Stimulated activated CD4-positive, alpha-beta T cell treated with anti-CD3 and anti-CD28 coated beads, Interleukin-4, amount 100 ng/mL, for 24 hours (primary cell): ENCODE measurements around the gene SNTB2.
A peak's percentile ranks its signal among the peaks of the same experiment; 100 is the strongest.
"Not testable (repeated sequence)": the region's sequence is repeated elsewhere in the genome, so short reads cannot be mapped to it uniquely, and the experiment has no call there.

ENCODE experiments used
- DNase-seq: peaks from one replicate; pipeline ENCODE4 v3.0.0-alpha.2; 2020

The SNTB2 gene

DNA sequence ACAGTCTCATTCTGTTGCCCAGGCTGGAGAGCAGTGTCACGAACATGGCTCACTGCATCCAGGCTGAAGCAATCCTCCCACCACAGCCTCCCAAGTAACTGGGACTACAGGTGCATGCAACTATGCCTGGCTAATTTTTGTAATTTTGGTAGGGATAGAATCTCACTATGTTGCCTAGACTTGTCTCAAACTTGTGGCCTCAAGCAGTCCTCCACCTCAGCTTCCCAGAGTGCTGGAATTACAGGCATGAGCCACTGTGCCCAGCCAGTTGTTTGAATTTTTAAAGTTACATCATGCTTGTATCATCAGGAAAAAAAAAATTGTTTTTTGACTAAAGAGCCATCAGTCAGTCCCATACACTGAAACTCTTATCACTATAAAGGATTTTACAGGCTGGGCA lies 107.1 kb downstream of the SNTB2 start:
- DNase-seq, result no peak

DNA sequence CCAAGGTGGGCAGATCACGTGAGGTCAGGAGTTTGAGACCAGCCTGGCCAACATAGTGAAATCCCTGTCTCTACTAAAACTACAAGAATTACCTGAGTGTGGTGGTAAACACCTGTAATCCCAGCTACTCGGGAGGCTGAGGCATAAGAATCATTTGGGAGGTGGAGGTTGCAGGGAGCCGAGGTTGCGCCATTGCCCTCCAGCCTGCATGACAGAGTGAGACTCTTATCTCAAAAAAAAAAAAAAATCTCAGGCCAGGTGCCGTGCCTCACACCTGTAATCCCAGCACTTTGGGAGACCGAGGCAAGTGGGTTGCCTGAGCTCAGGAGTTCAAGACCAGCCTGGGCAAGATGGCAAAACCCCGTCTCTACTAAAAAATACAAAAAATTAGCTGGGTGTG lies 109.8 kb downstream of the SNTB2 start:
- DNase-seq, result not testable (repeated sequence)

GRCh38 chr16:69298261-69298660 lies 111.3 kb downstream of the SNTB2 start:
- DNase-seq, result no peak

- DNase-seq, result no peak
These were observed 114.2 kb downstream of the SNTB2 start for GRCh38 chr16:69301187-69301586.

GRCh38 chr16:69301861-69302260 lies 114.9 kb downstream of the SNTB2 start:
- DNase-seq, result no peak

DNA sequence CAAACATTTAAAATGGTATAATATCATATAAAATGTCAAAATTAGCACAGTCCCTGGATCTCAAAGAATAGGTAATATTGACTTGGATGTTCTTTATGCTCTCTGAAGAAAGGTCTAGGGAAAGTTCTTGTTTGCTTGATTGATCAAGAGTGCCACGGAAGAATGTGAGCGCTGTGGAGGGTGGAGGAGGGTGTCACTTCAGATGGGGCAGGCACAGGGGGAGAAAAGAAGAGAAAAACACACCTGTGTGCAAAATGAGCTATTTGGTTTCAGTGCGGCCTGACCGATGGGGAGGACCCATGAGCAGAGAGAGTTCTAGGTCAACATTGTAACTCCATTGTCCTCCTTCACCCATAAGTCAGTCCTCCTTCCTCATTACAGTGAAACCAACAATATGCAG lies 115.3 kb downstream of the SNTB2 start:
- no peak for DNase-seq

DNA sequence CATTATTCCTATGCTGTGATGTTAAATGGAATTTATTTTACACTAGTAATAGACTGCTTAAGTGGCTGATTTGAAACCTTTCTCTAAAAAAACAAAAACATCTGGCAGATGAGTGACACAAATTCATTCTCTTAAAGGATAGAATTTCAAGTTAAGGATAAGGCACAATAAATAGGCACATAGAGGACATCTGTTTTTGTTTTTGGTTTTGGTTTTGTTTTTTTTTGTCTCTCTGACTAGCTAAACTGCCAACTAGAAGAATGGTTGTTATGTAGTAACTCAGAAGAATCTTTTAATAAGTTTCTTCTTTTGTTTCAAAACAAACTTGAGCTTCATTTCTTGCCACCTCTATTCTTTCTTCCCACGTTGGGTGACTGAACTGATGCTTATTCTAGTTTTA lies 119.1 kb downstream of the SNTB2 start:
- DNase-seq, result no peak

DNA sequence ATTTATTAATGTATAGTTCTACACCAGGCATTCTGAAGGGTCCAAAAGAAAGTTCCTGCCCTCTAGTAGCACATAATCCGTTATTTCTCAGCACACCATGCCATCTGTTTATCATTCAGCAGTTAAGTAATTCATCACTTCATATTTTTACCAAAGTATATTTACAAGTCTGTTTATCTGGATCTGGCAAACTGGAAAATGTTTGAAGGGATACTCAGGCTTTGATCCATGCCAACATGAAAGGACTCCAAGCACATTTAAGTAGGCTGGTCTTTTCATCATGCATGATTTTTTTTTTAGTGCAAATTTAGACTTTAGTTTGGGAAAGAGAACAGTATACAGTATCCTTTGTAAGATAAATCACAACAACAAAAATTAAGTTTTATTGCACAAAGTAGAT lies 120.1 kb downstream of the SNTB2 start:
- DNase-seq, result no peak

- DNase-seq, result no peak
These were observed 120.9 kb downstream of the SNTB2 start for GRCh38 chr16:69307856-69308255.

GRCh38 chr16:69309316-69309715 lies 122.4 kb downstream of the SNTB2 start:
- no peak for DNase-seq

DNA sequence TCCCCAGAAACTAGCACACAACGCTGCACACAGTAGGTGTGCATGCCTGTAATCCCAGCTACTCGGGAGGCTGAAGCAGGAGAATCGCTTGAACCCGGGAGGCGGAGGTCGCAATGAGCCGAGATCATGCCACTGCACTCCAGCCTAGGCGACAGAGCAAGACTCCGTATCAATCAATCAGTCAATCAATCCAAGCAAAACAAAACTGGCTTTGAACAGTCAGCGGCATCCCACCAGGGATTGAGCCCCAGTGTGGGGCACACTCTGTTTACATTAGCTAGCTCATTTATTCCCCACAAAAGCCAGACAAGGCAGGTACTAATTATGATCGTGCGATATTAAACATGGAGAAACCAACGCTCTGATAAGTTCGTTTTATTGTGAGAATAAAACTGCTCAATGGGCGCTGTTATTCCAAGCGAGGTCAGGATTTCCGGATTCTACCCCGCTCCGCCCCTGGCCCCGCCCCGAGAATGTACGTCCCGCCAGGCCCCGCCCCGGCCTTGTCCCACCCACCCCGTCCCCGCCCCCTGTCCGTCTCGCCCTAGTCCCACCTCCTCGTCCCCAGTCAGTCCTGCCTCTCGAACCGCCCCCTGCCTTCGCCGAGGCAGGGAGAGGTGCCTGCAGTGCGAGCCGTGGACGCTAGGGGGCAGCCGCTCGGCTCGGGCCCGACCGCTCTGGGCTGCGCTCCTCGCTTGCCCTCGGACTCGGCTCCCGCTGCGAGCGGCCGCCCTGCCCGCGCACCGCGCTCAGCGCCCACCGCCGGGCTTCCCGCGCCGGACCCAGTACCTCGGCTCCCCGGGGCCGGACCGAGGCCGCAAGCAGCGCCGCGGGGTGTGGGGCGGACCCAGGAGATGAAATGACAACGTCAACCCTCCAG lies 123.9 kb downstream of the SNTB2 start, which contains the start of gene VPS4A:
Gene VPS4A, plus strand, starts transcription at position 698 of the 880 bp plus-strand sequence. Its CDS starts 162 bp downstream, at position 860.
- peak; percentile 97 for DNase-seq

GRCh38 chr16:69311533-69312387 lies 124.8 kb downstream of the SNTB2 start:
- peak; percentile 29 for DNase-seq

DNA sequence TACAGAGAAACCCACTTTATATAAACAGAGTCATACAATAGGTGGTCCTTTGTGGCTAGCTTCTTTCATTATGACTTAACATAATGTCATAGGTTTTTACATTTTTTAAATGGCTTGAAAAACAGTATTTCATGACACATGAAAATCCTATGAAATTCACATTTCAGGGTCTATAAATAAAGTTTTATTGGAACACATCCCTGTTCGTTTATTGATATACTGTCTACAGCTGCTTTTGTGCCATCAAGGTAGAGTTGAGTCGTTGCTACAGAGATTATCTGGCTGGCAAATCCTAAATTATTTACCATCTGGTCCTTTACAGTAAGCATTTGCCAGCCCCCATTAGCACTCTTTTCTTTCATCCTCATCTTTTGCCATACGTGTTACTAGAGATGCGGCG lies 126.5 kb downstream of the SNTB2 start:
- no peak for DNase-seq

GRCh38 chr16:69314534-69314933 lies 127.6 kb downstream of the SNTB2 start:
- no peak for DNase-seq

- no peak for DNase-seq
These were observed 128.7 kb downstream of the SNTB2 start for GRCh38 chr16:69315486-69316311.

DNA sequence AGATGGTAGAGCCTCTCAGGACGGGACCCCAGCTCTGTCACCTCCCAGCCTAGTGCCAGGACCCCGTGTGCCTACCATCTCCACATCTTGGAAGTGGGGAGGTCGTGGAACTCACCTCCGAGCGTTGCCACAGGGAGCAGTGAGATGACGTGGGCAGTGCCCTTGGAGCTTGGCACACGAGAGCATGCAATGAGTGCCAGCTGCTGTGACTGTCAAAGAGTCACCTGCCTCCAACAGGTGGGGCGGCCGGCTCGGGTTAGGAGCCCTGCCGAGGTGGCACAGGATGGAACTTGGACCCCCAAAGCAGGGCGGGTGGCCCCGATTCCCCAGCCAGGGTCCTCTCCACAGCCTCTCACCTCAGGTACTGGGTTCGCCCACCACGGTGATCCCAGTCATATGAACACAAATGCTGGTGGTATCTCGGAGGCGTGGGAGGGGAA lies 129.7 kb downstream of the SNTB2 start:
- DNase-seq, result no peak

DNA sequence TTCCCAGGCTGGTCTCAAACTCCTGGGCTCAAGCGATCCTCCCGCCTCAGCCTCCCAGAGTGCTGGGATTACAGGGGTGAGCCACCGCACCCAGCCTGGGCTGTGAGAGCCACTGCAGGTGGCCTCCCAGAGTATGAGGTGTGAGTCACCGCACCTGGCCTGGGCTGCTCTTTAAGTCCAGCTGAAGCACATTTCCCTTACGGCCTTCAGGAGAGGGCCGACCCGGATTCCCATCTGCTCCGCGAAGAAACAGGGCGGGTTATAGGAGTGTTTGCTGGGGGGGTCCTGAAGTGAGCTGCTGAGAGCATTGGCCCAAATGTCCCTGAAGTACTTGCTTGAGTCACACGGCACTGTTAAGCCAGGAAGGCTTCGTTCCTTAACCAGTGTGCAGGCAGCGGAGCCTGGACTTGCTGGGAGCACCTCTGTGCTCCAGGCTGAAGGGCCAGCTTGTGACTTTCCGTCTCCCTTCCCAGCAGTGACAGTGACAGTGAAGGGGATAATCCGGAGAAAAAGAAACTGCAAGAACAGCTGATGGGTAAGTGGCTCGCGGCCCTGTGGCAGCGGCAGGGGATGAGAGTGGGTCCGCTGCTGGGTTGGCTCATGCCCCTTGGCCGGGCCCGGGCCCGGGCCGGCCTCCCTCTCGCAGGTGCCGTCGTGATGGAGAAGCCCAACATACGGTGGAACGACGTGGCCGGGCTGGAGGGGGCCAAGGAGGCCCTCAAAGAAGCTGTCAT lies 131.4 kb downstream of the SNTB2 start:
- DNase-seq, result no peak

- DNase-seq, result no peak
These were observed 131.9 kb downstream of the SNTB2 start for GRCh38 chr16:69318911-69319289.

DNA sequence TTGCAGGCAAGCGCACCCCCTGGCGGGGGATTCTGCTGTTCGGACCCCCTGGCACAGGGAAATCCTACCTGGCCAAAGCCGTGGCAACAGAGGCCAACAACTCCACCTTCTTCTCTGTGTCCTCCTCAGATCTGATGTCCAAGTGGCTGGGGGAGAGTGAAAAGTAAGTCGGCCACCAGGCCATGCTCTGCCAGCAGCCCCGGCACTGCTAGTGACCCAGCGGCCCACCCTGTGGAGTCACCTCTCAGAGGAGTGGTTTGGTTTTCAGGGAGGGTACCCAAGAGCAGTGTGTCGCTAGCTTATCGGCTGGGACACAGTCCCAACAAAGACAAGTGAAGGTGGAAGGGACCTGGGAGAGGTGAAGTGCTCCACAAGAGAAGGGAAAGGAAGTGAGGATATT lies 132.4 kb downstream of the SNTB2 start:
- no peak for DNase-seq

DNA sequence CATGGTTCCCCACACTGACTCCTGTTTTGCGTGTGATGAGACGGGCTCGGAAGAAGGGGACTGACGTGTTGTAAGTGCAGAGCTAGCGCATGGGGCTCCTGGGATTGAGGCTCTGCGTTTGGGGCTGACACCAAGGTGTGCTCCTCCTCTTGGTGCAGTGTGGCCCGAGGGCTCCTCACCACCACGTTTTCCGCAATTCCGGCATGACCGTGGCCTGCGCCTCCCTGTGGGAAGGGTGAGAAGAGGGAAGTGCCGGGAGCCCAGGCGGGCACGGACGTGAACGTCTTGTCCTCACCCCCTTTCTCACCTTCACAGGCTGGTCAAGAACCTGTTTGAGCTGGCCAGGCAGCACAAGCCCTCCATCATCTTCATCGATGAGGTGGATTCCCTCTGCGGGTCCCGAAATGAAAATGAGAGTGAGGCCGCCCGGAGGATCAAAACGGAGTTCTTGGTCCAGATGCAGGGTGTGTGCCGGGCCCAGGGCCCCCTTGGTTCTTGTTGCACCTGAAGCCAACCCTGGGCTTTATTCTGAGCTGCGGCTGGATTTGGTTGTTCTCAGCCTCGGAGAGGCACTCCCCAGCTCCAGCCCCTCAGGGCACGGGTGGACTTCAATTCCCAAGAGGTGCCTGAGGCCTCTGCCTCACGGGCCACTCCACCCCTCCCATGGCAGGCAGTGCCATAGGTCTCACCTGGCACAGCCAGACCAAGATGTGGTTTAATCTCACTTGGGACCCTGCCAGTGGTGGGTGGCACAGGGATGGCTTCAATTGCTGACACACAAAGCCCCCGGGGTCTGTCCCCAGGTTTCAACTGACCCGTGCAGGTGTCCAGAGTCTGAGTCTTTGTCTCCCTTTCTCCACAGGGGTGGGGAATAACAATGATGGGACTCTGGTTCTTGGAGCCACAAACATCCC lies 133.1 kb downstream of the SNTB2 start:
- no peak for DNase-seq

DNA sequence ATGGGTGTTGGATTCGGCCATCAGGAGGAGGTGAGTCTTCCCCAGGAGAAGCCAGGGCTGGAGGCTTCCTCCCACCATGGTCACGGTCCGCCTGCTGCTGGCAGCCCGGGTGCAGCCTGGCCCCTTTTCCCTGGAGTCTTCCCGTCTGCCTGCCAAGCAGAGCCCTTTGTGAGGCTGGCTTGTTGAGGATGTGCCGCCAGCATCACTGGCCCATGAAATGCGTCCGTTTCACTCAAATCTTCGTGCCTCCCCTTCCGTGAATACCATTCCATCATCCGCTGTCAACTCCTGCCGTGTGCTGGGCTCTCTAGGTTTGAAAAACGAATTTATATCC lies 133.7 kb downstream of the SNTB2 start:
- DNase-seq, result no peak
